HFFc6 (cell line): ENCODE data around the gene KLHL29. TPM values are rescaled to one million over a fixed set of nuclear protein-coding genes. Genes with fewer than 3 reads are reported as not detected.

ENCODE experiments used
- DNase-seq: peaks from one replicate; pipeline ENCODE4 v3.0.0-alpha.2; 2018
- H3K27ac Mint-ChIP-seq: 2 replicates; pipeline ENCODE4 v1.8.0; 2020; ENCODE audit warnings: mild to moderate bottlenecking, mixed read lengths
- H3K27me3 Mint-ChIP-seq: 2 replicates; pipeline ENCODE4 v1.8.0; 2021; ENCODE audit warnings: mild to moderate bottlenecking, moderate library complexity, mixed read lengths; ENCODE audit not compliant: insufficient read depth
- H3K36me3 Mint-ChIP-seq: 2 replicates; pipeline ENCODE4 v1.8.0; 2021; ENCODE audit warnings: low read depth, mixed read lengths
- H3K4me1 Mint-ChIP-seq: 2 replicates; pipeline ENCODE4 v1.8.0; 2020; ENCODE audit warnings: low read depth, mixed read lengths
- H3K4me3 Mint-ChIP-seq: 2 replicates; pipeline ENCODE4 v1.8.0; 2020; ENCODE audit warnings: mild to moderate bottlenecking, moderate library complexity, mixed read lengths
- H3K9me3 Mint-ChIP-seq: 2 replicates; pipeline ENCODE4 v1.8.0; 2020; ENCODE audit warnings: mild to moderate bottlenecking, mixed read lengths
- CTCF ChIP-seq: fragments of 200-600 bp; sonication (generic); IDR thresholded peaks from 2 replicates; pipeline ENCODE4 v1.5.0; 2021; ENCODE audit warnings: antibody characterized with exemption, mild to moderate bottlenecking
- total RNA-seq, 6 experiments: library from RNA; stranded (reverse); fragmentation: NEBNext Ultra II Directional; extraction: Animal tissue kit (Norgen Biotek cat#: 25700); gene quantifications; 2 replicates in 1 of 6; 3 replicates in 5 of 6; pipeline ENCODE4 v1.2.3, GENCODE V29; 2021

The KLHL29 gene
- total RNA-seq, 6 experiments from 2014 or later: 7.4 to 9.7 (median 8.6) TPM

GRCh38 chr2:23588106-23588505 lies 203.1 kb downstream of the KLHL29 start:
- Mint-ChIP-seq H3K4me3 (no peak overlapping the region), H3K4me1 (no peaks in the 10 kb centered on the region; the same call in 1 of the 2 replicates), H3K27ac (no peak overlapping the region), H3K9me3 (no peaks in the 10 kb centered on the region), H3K27me3 (peaks cover 4% of the 10 kb centered on the region), H3K36me3 (no peaks in the 10 kb centered on the region)
- TF ChIP-seq CTCF: no peak
- no peak for DNase-seq

GRCh38 chr2:23588508-23589201 lies 203.7 kb downstream of the KLHL29 start:
- Mint-ChIP-seq H3K4me1 (no peaks in the 10 kb centered on the region; the same call in 1 of the 2 replicates), H3K9me3 (no peaks in the 10 kb centered on the region), H3K4me3 (no peak overlapping the region), H3K27me3 (peaks cover 4% of the 10 kb centered on the region), H3K36me3 (no peaks in the 10 kb centered on the region), H3K27ac (no peak overlapping the region)
- TF ChIP-seq CTCF: no peak
- no peak for DNase-seq

DNA sequence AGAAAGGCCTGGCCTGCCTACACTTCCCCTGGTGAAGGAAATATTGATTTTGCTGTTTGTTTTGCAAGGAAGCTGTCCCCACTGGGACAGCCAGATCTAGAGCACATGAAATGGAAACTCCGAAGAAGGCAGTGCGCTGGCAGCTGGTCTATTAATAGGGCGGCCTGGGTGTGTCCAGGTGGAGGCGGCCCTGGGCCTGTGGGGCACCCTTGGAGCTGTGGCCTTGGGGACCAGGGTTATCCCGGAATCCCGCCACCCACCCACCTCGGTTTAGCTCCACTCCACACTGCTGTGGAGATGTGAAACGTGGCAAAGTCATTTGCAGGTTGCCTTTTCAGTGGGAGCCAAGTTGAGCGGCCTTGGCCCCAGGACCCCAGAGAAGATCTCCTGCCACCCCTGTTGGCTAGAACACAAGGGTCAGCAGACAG lies 204.3 kb downstream of the KLHL29 start:
- no peaks in the 10 kb centered on the region for H3K9me3 Mint-ChIP-seq

DNA sequence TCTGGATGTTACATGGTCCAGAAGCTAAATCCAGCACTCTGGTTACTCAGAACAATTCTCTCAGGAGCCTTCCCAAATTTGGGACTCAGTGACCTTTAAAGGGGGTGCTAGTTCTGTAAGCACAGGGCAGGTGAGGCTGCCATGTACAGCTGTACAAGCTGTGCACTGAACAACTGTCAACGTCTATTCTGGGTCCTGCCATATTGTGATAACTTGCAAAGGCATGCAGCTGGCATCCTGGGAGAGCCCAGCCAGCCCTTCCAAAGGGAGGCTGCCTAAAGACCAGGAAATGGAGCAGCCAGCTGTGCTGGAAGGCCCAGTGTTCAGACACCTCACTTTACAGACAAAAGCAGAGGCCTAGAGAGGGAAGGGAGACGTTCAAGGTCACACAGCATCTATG lies 204.8 kb downstream of the KLHL29 start:
- DNase-seq: no peak
- Mint-ChIP-seq H3K27ac (no peak overlapping the region), H3K36me3 (no peaks in the 10 kb centered on the region), H3K4me1 (peaks cover 7% of the 10 kb centered on the region), H3K27me3 (peaks cover 4% of the 10 kb centered on the region), H3K9me3 (no peaks in the 10 kb centered on the region), H3K4me3 (no peak overlapping the region)
- no peak for TF ChIP-seq CTCF

More for the DNA sequence above, 204.3 kb downstream of the KLHL29 start:
- TF ChIP-seq CTCF: no peak
- Mint-ChIP-seq H3K4me1 (peaks cover 2% of the 10 kb centered on the region), H3K4me3 (no peak overlapping the region), H3K27me3 (peaks cover 4% of the 10 kb centered on the region), H3K36me3 (no peaks in the 10 kb centered on the region), H3K27ac (no peak overlapping the region)
- DNase-seq: no peak

DNA sequence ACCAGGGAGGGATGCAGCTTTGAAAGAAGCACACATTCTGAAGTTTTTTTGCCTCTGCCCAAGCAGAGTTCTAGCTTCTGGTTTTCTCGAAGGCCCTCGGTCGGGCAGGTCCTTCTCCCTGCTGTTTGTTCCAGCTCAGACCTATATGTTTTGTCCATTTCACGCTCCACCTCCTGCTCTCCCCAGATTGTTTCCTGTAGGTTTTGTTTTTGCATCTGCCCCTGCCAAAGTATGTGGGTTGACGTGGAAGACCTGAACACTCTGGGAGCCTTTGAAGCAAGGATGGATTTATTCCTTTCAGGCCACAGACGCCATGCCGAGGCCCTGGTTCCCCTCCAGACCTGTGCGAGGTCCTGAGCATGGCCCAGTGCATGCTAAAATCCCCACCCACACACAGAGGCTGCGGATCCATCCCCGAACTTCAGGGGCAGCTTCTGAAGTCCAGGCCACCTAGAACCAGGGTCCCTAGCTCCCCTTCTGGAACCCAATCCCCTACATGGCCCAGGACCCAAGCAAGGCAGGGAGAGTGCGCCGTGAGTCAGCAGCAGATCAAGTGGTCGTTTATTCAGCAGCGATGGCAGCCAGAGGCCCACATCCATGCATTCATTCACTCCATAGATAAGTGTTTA lies 205.4 kb downstream of the KLHL29 start:
- H3K27ac Mint-ChIP-seq: no peak overlapping the region
- peaks cover 4% of the 10 kb centered on the region for H3K27me3 Mint-ChIP-seq
- no peak overlapping the region for H3K4me3 Mint-ChIP-seq
- no peaks in the 10 kb centered on the region for H3K36me3 Mint-ChIP-seq
- DNase-seq: no peak
- TF ChIP-seq CTCF: no peak
- peaks cover 13% of the 10 kb centered on the region for H3K4me1 Mint-ChIP-seq
- no peaks in the 10 kb centered on the region for H3K9me3 Mint-ChIP-seq
